Measurements from ENCODE around the gene SYNJ1.
A peak's percentile ranks its signal among the peaks of the same experiment; 100 is the strongest.
"Not testable (repeated sequence)": the region's sequence is repeated elsewhere in the genome, so short reads cannot be mapped to it uniquely, and the experiment has no call there.

Gene SYNJ1

DNA sequence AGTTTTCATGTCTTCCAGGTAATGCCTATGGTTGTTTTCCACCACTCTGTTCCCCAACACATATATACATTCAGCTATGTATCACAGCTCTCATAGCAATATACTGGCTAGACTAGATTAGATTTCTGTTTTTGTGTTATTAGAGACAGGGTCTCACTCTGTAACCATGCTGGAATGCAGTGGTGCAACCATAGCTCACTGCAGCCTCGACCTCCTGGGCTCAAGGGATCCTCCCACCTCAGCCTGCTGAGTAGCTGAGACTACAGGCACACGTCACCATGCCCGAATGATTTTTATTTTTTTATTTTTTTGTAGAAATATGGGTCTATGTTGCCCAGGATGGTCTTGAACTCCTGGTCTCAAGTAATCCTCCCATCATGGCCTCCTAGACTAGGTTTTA lies 37.7 kb downstream of the SYNJ1 start:
- no peak for DNase-seq

DNA sequence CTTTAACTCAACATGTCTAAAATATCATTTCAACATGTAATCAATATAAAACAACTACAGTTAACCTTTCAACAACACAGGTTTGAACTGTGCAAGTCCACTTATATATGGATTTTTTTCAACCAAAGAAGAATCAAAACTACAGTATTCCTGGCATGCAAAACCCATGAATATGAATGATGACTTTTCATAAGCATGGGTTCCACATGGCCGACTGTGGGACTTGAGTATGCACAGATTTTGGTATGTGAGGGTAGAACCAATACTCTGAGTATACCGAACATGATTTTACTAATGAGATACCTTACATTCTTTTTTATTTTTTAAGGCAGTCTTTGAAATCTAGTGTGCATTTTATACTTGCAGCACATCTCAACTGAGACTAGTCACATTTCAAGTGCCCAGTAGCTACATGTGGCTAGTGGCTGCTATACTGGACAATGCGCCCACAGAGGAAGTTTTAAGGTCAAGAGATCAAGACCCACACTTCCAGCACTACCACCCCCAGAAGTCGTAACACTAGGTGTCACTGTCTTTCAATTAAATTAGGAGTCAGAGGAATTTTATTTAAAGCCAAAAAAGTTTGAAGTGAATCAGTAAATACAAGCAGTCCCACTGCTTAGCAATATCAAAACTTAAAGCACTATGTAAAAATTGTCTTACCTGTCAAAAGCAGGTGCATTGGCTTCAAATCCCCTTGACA lies 40.0 kb downstream of the SYNJ1 start:
- DNase-seq, result no peak

DNA sequence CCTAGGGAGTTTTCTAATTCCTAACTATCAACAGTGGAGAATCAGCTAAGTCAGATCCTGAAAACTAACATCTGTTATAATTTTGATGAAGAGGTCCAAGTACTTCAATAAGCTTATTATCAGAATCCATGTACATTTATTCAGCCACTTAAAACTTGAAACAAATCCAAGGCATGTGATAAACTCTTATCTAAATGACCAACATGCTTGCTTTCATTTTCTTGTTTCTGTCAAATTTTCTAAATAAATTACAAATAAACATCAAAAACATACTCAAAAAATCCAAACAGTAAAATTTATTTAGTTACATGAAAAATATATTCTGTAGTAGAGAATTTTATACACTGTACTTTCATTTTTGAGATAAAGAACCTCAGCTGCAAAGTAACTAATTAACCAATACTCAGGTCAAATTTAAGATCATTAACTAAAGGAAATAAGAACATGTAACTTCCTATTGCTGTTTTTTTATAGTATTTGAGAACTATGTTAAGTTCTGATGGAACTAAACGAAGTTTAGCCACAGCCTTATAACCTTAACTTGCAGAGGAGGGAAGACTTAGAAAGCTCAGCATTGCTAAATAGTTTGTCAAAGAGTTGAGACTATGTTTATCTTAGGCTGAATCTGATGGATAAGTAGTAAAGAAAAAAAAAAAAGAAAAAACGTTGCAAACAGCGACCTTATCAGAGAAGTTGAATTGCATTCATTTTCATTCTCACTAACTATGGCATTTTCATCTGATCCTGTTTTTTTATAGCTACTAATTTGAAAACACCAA lies 44.9 kb downstream of the SYNJ1 start:
- DNase-seq, result no peak

DNA sequence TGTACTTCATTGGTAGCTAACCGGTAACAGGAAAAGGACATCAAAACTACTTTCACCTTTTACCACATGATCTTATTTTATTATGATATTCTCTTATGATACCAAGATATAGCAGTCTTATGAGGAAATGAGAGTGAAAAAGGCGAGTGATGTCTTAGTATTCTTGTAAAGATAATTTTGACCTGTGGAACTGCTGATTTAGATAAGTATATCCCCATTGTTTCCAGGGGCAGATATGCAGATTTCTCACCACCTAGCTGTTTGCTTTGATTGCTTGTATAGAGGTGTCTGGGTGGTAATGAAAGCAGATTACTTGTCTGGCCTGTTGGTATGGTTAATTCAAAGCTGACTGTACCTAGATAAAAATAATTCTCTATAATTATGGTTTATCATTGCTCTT lies 53.1 kb downstream of the SYNJ1 start:
- DNase-seq, result no peak

DNA sequence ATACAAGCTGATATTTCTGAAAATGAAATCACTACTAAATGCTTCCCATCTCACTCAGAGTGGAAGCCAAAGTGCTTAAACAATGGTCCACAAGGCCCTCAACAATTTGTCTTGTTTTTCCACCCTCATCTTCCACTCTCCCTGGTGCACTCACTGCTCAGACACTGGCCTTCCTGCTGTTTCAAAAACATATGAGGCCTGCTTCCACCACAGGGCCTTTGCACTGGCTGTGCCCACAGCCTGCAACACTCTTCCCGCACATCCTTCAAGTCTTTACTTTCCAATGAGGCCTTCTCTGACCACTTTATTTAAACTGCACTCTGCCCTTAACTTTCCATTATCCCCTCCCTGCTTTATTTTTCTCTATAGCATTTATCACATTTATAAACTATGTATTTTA lies 53.8 kb downstream of the SYNJ1 start:
- DNase-seq, result no peak

DNA sequence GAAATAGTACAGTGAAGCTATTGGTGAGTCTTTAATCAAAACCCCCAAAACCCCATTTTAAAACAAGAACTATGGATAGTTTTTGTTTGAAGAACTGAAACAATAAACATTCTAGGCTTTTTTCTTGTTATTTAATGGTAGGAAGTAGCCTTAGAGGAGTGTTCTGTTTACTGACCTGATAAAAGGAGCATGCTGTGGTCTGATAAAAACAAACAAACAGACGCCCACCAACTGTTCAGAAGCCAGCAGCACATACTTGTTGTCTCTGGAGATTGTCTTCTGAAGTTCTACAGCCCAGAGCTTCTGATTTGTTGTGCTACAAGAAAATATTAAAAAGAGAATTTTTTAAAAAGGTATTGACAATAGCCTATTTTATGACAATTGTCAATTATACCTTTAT lies 61.6 kb downstream of the SYNJ1 start:
- DNase-seq, result no peak

DNA sequence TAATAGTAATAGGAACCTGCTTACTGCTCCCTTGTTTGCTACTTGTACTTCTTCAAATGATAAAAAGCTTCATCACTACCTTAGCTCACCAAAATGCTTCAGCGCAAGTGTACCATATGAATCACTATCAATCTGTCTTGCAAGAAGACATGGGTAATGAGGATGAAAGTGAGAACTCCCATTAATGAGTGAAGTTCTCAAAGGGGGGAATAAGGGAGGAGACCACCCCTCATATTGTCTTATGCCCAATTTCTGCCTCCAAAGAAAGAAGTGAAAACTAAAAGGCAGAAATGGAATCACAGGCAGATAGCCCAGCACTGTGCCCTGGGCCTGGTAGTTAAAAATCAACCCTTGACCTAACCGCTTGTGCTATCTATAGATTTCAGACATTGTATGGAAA lies 63.7 kb downstream of the SYNJ1 start:
- DNase-seq, result not testable (repeated sequence)

DNA sequence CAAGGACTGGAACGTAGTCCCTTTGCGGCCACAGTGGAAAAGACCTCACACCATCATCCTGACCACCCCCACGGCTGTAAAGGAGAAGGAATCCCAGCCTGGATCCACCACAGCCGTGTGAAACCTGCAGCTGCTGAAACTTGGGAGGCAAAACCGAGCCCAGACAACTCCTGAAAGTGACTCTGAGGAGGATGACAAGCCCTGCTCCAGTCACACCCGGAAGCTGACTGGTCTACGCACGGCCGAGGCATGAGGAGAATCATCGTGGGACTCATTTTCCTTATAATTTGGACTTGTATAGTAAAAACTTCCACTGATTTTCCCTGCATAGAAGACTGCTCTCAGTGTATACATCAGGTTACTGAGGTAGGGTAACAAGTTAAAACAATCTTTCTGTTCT lies 65.8 kb downstream of the SYNJ1 start:
- DNase-seq, result not testable (repeated sequence)

DNA sequence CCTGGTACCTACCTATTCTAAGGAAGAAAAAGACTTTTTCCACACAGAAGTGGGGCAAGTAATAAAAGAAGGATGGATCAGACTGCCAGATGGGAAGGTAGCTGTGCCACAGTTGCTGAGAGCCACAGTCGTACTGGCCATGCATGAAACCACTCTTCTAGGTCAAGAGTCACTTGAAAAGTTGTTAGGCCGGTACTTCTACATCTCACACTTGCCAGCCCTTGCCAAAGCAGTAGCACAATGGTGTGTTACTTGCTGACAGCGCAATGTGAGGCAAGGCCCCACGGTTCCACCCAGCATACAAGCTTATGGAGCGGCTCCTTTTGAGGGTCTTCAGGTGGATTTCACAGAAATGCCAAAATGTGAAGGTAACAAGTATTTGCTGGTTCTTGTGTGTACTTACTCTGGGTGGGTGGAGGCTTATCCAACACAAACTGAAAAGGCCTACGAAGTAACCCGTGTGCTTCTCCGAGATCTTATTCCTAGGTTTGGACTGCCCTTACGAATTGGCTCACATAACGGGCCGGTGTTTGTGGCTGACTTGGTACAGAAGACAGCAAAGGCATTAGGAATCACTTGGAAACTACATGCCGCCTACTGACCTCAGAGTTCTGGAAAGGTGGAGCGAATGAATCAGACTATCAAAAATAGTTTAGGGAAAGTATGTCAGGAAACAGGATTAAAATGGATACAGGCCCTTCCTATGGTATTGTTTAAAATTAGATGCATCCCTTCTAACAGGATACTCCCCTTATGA lies 66.6 kb downstream of the SYNJ1 start:
- DNase-seq, result peak; percentile 86

DNA sequence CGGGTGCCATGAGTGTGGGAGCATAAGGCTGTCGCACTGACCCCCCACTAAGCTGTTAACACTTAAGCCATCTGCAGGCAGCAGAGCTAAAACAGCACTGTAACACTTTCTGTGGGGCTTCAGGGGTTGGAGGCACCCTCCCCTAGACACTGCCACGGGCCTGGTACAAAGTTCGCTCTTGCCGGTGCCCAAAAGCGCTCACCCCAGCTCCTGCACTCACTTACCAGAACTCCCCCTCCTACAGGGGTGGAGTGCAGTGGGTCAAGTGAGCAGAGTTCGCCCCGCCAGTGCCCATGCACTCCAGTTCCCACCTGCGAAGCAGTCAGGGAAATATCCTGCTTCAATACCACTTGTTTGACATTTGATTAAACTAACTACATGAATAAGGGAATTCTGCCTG lies 69.3 kb downstream of the SYNJ1 start:
- DNase-seq, result no peak

DNA sequence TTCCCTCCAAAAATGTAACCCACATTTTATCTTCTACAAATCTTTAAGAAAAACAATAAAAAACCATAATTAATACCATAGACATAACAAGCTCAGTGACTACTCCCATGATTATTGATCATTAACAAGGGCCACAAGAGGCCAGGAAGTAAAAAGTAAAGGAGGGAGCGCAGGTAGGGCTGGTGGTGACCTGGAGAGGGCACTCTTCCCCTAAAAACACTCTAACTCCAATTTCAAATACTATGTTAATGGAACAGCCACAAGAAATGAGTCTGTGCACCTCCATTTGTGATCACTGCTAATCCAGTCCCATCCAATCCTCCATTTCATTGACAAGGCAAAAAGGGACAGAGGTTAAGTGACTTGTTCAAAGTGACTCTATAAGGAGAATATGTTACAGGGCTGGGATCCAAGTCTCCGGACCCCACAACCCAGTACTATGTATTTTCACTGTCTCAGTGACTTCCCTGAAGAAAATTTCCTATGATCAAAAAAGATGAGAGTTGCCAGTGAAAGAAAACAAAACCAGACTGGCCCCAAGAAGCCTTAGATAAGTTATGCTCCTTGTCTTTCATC lies 74.4 kb downstream of the SYNJ1 start:
- DNase-seq, result peak; percentile 80

DNA sequence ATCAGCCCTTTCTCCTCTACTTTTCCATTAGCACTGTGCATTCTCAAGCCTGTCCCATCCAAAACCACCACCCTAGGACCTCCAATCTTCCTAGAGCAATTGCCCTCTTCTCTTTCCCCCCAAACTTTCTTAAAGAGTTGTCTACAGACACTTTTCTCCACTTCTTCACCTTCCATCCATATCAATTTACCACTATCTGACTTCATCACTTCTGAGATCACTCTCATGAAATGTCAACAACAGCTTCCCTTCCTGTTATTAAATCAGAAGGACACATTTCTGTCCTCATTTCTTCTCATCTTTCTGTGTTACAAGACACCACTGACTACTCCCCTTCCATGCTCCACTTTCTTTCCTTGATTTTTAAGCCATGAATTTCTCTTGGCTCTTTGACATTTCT lies 79.6 kb downstream of the SYNJ1 start:
- no peak for DNase-seq

DNA sequence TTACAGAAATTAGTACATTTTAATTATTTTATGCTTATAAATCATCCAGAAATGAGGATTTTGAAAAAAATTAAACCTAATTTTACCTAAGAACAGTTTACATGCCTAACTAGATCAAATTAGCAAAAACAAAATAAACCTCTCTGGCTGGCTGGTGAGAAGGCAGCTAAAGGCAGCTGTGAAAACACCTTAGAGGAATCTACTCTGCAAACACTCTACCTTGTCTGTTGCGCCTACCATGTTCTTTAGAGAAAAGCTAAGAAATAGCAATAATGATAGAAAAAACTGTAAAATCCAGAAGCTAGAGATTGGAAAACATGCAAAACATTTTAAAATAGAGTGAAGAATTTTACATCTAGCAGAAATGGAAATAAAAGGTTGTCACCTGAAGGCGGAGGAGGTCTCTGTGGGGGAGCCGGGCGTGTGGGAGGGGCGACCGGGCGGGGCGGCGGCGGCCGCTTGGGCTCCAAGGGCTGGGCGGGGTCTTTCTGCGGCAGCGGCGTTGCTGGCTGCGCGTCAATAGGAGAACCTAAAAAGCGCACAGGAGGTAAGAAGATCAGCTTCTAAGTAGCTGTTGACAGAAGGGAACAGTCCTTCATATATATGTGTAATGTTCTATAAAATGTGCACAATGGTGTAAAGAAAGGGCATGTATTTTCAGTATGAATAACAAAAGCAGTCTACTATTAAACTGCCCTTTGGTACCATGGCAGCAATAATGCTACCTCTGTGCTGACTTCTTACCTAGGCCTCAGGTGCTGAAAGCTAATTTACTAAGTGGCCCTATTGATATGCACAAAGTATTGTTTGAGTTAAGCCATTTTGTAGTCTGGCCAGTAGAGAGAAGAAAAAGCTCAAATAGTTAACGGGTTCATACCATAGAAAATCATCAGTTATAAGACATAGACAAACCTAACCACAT lies 82.3 kb downstream of the SYNJ1 start:
- peak; percentile 52 for DNase-seq

DNA sequence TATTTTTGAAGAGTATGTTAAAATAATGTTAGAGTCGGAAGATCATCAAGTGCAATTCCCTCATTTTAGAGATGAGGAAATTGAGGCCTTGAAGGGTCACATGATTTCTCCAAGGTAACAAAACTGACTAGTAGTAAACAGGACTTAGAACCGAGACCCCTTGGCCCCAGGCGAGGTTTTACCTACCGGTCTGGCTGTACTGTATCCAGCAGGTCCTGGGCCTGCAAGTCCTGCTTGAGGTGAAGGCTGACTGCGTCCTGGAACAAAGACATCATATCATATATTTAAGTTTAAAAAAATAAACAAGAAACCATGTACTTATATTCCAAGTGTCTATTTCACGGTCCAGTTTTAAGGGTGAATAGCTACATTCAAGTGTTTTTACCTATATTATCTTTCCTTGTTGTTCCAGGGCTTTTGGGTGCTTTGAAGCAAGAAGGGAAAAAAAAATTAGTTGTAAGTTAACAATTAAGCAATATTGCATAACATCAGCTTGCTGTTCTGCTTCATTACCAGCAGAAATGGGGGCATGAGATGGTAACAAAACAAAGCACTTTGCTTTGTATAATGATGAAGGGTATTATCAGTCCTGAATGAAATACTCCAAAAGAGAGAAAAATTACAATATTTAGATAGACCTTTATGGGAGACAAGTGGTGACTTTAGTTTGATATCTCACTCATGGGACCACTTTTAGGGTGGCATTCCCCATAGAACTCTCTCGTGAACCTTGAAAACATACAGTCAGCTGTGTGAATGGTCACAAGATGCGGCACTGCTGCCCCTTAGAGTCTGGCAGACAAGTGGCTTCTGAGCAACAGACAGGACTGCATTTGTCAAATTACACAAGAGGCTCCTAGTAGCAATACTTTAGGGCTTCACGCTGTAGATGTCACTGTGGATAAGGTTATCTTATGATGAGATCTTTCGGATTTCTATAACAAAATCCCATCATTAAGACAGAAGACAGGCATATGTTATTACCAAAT lies 85.8 kb downstream of the SYNJ1 start:
- no peak for DNase-seq

DNA sequence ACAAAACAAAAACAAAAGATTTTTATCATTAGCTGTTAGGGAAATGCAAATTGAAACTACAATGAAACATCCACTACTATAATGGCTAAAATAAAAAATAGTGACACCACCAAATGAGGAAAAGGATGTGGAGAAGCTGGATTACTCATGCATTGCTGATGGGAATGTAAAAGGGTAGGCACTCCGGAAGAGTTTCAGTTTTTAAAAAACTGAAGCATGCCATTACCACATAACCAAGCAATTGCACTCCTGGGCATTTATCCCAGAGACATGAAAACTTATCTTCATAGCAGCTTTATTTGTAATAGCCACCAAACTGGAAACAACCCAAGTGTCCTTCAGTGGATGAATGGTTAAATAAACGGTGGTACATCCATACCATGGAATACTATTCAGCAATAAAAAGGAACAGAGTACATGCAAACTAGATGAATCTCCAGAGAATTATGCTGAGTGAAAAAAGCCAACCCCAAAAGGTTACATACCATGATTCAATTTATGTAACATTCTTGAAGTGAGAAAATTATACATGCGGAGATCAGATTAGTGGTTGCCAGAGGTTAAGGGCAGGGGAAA lies 101.1 kb downstream of the SYNJ1 start:
- DNase-seq, result no peak

DNA sequence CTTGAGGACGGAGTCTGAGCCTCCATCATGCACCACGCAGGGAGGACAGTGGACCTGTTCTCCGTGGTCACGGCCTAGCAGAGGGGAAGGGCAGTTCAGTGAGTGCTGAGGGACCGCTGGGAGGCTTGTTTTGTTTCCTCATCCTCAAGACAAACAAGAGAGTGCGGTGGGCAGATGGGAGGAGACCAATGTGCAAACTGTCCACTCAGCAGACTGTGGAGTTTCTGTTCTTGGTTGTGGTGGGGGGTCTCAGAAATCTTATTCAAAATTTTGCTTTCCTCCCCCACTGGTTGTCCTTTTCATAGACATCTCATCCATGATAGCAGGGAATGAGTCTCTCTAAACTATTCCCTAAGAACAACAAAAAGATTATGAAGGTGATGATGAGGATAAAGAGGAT lies 109.6 kb downstream of the SYNJ1 start:
- not testable (repeated sequence) for DNase-seq

DNA sequence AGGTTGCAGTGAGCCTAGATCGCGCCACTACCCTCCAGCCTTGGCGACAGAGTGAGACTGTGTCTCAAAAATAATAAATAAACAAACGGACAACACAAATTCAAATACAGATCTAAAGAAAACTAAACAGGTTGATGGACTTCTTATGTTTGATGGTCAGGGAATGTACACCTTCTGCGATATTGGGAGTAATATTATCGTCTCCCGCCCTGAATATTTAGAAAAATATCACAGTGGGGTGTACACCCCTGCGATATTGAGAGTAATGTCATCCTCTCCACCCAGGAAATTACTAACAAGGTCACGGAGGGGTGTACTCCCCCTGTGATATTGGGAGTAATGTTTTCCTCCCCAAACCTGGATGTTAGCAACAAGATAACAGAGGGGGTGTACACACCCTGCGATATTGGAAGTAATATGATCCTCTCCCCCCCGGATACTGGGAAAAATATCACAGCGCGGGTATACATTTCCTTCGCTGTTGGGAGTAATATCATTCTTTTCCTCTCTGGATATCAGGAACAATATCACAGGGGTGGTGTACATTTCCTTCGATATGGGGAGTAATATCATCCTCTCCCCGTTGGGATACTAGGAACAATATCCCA lies 114.3 kb downstream of the SYNJ1 start:
- no peak for DNase-seq

DNA sequence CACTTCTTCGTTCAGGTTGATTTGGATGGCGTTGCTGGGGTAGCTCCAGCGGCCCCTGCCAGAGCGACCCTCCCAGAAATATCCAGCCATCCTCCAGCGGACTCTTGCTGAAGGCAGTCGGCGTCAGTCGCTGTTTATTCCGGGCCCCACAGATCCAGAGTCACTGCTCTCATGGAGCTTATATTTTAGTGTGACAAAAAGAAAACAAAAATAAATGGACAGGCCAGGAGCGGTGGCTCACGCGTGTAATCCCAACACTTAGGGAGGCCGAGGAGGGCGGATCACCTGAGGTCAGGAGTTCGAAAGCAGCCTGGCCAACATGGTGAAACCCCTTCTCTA lies 114.8 kb downstream of the SYNJ1 start:
- no peak for DNase-seq

DNA sequence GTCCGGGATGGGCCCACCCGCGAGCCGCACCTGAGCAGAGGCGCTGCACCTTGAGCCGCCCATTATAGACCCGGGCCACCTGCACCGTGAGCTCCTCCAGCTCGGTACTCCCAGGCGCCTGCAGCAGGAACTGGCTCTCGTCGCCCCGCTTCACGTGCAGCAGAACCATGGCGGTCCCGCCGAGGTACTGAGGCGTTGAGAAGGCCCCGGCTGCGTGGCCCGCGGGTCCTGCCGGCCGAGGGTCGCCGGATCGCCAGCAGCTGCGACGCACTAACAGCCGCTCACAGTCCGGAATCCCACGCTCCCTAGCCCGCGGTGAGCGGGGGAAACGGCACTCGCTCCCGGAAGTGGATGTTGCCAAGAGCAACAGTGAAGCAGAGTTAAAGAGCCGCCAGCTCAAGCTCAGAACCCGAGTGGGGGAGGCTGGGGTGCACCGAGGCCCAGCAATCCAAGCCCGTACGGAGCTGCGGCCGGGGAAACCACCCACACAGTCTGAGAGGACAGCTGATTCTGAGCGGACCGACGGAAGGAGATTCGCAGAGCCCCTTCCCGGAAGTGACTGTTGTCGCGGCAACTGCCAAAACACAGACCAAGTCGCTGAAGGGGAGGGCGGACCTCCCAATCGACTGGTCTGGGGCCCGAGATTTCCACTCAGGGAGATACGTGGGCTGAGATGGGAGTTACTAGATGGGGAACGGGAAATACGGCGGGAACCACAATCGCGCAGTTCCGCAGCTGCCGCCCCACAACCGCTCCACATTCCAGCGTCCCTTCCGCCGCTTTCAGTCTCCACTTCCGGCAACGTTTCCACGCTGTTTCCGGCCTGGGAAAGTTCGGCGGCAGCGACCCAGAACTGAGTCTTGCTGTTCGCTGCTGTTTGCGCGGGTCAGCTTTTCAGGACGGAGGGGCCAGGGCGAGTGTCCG lies 115.5 kb downstream of the SYNJ1 start, which contains the start of gene CFAP298:
CFAP298 (minus strand) TSS at position 303 of the 924 bp plus-strand sequence; CDS start at position 169, 134 bp downstream.
- peak; percentile 90 for DNase-seq

All from NCI-H510A treated with DMSO at 0.1 percent for 48 hours (cell line).